ENCODE data around the gene KIF4A. TPM values are rescaled to one million over a fixed set of nuclear protein-coding genes. Genes with fewer than 3 reads are reported as not detected.

Gene KIF4A
- total and polyA plus RNA-seq, 10 donors = 0.41 to 6.0 (median 2.3) TPM

DNA sequence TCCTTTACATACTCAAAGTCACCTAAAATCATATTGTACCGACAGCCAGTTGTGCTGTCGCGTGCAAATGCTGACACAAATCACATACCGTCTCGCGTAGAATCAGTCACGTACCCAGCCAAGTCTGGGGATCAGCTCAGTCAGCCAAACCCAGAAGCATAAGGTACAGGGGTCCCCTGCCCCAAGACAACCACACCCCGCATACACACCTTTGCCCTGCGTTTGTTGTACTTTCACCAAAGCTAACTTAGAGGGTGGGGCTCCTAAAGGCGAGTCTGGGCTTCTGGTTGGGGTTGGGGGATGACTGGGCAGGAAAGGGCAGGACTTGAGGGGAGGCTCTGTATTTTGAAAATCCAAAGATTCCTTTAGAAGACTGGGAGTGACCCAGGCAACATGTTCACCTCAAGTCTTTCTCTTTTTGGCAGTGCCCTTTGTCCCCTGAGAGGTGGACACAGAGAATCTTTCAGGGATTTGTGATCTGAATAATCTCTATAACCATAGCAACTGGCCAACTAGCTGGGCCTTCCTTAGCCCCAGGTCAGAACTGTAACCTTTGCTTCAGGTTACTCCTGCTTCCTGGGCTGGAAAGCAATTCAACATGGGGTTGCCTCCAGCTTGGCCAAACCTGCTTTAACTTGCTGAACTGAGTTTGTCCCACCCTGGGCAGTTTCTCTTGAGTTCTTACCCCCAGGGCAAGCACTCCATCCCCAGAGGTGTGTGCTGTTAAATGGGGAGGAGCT is 134.2 kb downstream of the KIF4A start:
- intact Hi-C loops (cut with DNase I; ENCODE audit: low total_unique reads) = no loop called here
- DNase-seq = no peak

DNA sequence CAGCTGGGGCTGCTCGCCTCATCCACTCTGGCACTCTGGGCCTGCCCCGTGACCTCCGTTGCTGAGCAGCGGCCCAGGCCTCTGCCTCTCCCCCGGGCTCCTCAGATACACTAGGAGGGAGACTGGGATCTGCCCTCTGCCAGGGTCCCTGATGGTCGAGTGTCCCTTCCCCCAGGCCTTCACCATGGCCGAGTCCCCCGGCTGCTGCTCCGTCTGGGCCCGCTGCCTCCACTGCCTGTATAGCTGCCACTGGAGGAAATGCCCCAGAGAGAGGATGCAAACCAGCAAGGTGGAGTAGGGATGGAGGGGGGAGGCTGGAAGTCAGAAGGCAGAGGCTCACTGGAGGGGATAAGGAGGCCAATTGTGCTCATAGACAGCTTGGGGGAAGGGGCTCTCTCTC is 134.9 kb downstream of the KIF4A start:
- Histone ChIP-seq H3K9me3 (no peaks in the 10 kb centered on the region), H3K27ac (peak overlapping the region in 3 of 8 donors; percentile 2 to 55 (median 48)), H3K27me3 (replicated peaks in 1 of 7) (peaks cover 0 to 8% (median 0%) of the 10 kb centered on the region in 7 donors), H3K4me3 (peak overlapping the region in 2 of 8 donors; percentile 10 to 25), H3K4me1 (no peaks in the 10 kb centered on the region), H3K36me3 (peaks cover 0 to 13% (median 0%) of the 10 kb centered on the region in 6 donors)
- intact Hi-C loops (cut with DNase I; ENCODE audit: low total_unique reads) = no loop called here
- DNase-seq = no peak
- WGBS, 5 donors = 75 to 88% (median 87%) methylated on average over 7 to 10 of the region's 10 CpGs; no CpG with 5 or more reads in 1 of the 5 donors
- TF ChIP-seq POLR2A (IDR thresholded peaks at IDR 0.05) = no peak
- TF ChIP-seq POLR2AphosphoS5 (IDR thresholded peaks at IDR 0.05) = no peak
- TF ChIP-seq, protein P1, sequence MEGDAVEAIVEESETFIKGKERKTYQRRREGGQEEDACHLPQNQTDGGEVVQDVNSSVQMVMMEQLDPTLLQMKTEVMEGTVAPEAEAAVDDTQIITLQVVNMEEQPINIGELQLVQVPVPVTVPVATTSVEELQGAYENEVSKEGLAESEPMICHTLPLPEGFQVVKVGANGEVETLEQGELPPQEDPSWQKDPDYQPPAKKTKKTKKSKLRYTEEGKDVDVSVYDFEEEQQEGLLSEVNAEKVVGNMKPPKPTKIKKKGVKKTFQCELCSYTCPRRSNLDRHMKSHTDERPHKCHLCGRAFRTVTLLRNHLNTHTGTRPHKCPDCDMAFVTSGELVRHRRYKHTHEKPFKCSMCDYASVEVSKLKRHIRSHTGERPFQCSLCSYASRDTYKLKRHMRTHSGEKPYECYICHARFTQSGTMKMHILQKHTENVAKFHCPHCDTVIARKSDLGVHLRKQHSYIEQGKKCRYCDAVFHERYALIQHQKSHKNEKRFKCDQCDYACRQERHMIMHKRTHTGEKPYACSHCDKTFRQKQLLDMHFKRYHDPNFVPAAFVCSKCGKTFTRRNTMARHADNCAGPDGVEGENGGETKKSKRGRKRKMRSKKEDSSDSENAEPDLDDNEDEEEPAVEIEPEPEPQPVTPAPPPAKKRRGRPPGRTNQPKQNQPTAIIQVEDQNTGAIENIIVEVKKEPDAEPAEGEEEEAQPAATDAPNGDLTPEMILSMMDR (IDR thresholded peaks at IDR 0.05 in 8 of 11, conservative IDR thresholded peaks at IDR 0.05 in 3 of 11) = no peak

More for the DNA sequence above, 134.2 kb downstream of the KIF4A start:
- H3K27me3 ChIP-seq (replicated peaks in 1 of 7) = peaks cover 0 to 8% (median 0%) of the 10 kb centered on the region in 7 donors
- no peaks in the 10 kb centered on the region for H3K4me1 ChIP-seq
- WGBS, 5 donors = 73 to 89% (median 86%) methylated on average over 10 of the region's 10 CpGs
- TF ChIP-seq, protein P1 (IDR thresholded peaks at IDR 0.05 in 8 of 11, conservative IDR thresholded peaks at IDR 0.05 in 3 of 11) = no peak
- TF ChIP-seq POLR2A (IDR thresholded peaks at IDR 0.05) (no peak), POLR2AphosphoS5 (IDR thresholded peaks at IDR 0.05) (no peak)
- H3K9me3 ChIP-seq = no peaks in the 10 kb centered on the region
- peak overlapping the region in 3 of 8 donors; percentile 12 to 38 (median 31) for H3K4me3 ChIP-seq
- peaks cover 0 to 20% (median 0%) of the 10 kb centered on the region in 6 donors for H3K36me3 ChIP-seq
- peak overlapping the region in 4 of 8 donors; percentile 18 to 55 (median 46) for H3K27ac ChIP-seq

DNA sequence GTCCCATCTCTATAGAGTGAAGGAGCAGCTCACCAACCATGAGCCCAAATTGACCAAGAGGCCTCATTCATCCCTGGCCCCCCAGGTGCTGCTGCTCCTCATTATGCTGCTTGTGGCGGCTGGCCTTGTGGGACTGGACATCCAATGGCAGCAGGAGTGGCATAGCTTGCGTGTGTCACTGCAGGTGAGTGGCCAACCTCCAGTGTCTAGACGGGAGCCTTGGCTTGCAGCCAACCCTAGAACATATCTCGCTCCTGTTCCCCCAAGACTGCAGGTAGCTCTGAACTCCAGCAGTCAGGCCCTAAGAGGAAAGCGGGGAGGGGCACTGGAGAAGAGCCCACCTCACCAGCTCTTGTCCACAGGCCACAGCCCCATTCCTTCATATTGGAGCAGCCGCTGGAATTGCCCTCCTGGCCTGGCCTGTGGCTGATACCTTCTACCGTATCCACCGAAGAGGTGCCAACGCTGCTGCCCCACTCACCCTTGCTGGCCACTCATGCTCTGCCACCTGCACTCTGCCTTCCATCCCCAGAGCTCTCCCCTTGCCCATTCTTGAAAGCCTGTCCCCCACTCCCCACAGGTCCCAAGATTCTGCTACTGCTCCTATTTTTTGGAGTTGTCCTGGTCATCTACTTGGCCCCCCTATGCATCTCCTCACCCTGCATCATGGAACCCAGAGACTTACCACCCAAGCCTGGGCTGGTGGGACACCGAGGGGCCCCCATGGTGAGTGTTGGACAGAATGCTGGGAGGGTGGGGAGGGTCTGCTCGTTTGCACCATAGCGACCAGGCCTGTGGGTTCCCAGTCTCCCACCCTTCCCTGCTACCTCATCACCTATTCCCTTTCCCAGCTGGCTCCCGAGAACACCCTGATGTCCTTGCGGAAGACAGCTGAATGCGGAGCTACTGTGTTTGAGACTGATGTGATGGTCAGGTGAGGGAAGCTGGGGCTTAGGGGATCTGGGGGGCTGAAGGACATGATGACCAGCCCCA is 136.7 kb downstream of the KIF4A start:
- Histone ChIP-seq H3K36me3 (no peaks in the 10 kb centered on the region), H3K4me1 (no peaks in the 10 kb centered on the region), H3K27me3 (replicated peaks in 1 of 7) (peaks cover 0 to 8% (median 0%) of the 10 kb centered on the region in 7 donors), H3K4me3 (no peak overlapping the region), H3K27ac (peak overlapping the region in 2 of 8 donors; percentile 15 to 21), H3K9me3 (no peaks in the 10 kb centered on the region)
- intact Hi-C loops (cut with DNase I; ENCODE audit: low total_unique reads) = no loop called here
- WGBS, 5 donors = 81 to 96% (median 87%) methylated on average over 3 to 15 of the region's 15 CpGs
- TF ChIP-seq POLR2A (IDR thresholded peaks at IDR 0.05) (no peak), POLR2AphosphoS5 (IDR thresholded peaks at IDR 0.05) (no peak)
- TF ChIP-seq, protein P1 (IDR thresholded peaks at IDR 0.05 in 8 of 11, conservative IDR thresholded peaks at IDR 0.05 in 3 of 11) = no peak
- no peak for DNase-seq
